Colonic mucosa (tissue), 4 donors: Measurements from ENCODE around the gene EYS. TPM values are rescaled to one million over a fixed set of nuclear protein-coding genes. Genes with fewer than 3 reads are reported as not detected.

ENCODE experiments used
- DNase-seq: peaks from one replicate; pipeline ENCODE4 v3.0.0-alpha.2; 2020
- H3K27ac ChIP-seq: fragments of 200-600 bp; one replicate; pipeline ENCODE4 v1.8.0; 2021
- H3K27me3 ChIP-seq: fragments of 200-600 bp; one replicate; pipeline ENCODE4 v1.8.0; 2021
- H3K36me3 ChIP-seq: fragments of 200-600 bp; one replicate; pipeline ENCODE4 v1.8.0; 2021
- H3K4me1 ChIP-seq: fragments of 200-600 bp; one replicate; pipeline ENCODE4 v1.8.0; 2021; ENCODE audit warnings: mild to moderate bottlenecking
- H3K4me3 ChIP-seq: fragments of 200-600 bp; one replicate; pipeline ENCODE4 v1.8.0; 2021
- H3K9ac ChIP-seq, 2 donors: one replicate each; pipeline ENCODE4 v1.7.0; 2013; ENCODE audit warnings: control low read depth in 2 of 2, low read depth in 2 of 2, low read length in 2 of 2
- H3K9me3 ChIP-seq: fragments of 200-600 bp; one replicate; pipeline ENCODE4 v1.8.0; 2021
- intact Hi-C: fragments of 100-400 bp; cut with DNase I; formaldehyde crosslinking; loops from one replicate; pipeline ENCODE4 v1.14.1; 2022
- total RNA-seq, 2 donors: library from RNA; stranded (reverse); fragmentation: NEBNext Ultra II Directional in 1 of 2; extraction: Animal tissue kit (Norgen Biotek cat#: 25700) in 1 of 2; gene quantifications; one replicate each; pipeline ENCODE4 v1.2.1, GENCODE V29; 2021
- TF ChIP-seq, protein P1 (sequence below): fragments of 200-600 bp; IDR thresholded peaks from one replicate; pipeline ENCODE4 v1.8.0; 2022; ENCODE audit warnings: antibody characterized with exemption, mild to moderate bottlenecking
- donor health status: healthy.
- donor health status: DM: no; HTN: no; CAD: no.
- donor health status: DM: no; HTN: no; CAD: no.

The EYS gene
- total RNA-seq, 2 donors from 2014 or later, result 0.64 to 0.82 TPM

DNA sequence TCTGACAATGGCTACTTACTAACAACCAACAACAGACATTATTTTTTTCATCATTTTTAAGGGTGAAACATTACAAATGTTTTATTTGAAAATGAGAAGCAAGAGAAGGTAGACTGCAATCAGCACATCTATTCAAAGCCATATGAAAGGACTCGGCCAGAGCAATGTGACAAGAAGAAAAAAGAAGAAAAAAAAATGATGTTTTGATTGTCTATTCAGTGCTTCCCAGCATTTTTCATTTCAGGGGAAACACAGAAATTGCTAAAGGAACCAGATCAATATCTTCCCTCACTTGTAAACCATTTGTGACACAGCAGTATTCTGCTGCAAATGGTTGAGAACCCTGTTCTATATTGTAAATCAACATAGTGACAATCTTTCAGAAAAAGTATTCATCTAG is 270.7 kb downstream of the EYS start:
- TF ChIP-seq, protein P1, sequence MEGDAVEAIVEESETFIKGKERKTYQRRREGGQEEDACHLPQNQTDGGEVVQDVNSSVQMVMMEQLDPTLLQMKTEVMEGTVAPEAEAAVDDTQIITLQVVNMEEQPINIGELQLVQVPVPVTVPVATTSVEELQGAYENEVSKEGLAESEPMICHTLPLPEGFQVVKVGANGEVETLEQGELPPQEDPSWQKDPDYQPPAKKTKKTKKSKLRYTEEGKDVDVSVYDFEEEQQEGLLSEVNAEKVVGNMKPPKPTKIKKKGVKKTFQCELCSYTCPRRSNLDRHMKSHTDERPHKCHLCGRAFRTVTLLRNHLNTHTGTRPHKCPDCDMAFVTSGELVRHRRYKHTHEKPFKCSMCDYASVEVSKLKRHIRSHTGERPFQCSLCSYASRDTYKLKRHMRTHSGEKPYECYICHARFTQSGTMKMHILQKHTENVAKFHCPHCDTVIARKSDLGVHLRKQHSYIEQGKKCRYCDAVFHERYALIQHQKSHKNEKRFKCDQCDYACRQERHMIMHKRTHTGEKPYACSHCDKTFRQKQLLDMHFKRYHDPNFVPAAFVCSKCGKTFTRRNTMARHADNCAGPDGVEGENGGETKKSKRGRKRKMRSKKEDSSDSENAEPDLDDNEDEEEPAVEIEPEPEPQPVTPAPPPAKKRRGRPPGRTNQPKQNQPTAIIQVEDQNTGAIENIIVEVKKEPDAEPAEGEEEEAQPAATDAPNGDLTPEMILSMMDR, result no peak
- no peak for DNase-seq
- Histone ChIP-seq H3K36me3 (no peaks in the 10 kb centered on the region), H3K4me3 (no peak overlapping the region), H3K9ac (no peak overlapping the region), H3K27ac (no peak overlapping the region), H3K27me3 (no peaks in the 10 kb centered on the region), H3K4me1 (no peaks in the 10 kb centered on the region), H3K9me3 (no peaks in the 10 kb centered on the region)
- intact Hi-C loops, result no loop called here

DNA sequence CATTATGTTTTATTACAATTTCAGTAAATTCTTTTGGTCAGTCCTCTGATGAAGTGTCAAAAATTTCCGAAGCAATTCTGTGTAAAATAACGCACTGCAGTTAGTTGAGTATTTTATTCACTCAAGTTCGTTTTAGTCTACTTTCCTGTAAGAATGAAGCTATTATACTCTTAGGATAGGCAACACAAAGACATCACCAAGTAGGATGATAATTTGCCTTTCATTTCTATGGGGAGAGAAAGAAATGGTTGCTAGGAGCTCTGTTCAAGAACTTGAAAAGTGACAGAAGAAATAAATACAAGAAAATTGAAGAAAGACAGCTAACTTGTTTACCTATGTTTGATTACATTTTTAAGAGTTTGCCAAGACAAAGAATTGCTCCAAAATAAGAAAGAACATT is 290.4 kb downstream of the EYS start:
- no peak for DNase-seq
- Histone ChIP-seq H3K9ac (no peak overlapping the region), H3K4me3 (no peak overlapping the region), H3K4me1 (no peaks in the 10 kb centered on the region), H3K27ac (no peak overlapping the region), H3K27me3 (no peaks in the 10 kb centered on the region), H3K36me3 (no peaks in the 10 kb centered on the region), H3K9me3 (no peaks in the 10 kb centered on the region)
- intact Hi-C loops, result no loop called here
- TF ChIP-seq, protein P1, result no peak

GRCh38 chr6:65410309-65410708 is 296.7 kb downstream of the EYS start:
- TF ChIP-seq, protein P1, result no peak
- no peaks in the 10 kb centered on the region for H3K36me3 ChIP-seq
- H3K27ac ChIP-seq, result no peak overlapping the region
- no peak overlapping the region for H3K9ac ChIP-seq
- intact Hi-C loops, result no loop called here
- no peak for DNase-seq
- no peaks in the 10 kb centered on the region for H3K9me3 ChIP-seq
- no peaks in the 10 kb centered on the region for H3K27me3 ChIP-seq
- no peaks in the 10 kb centered on the region for H3K4me1 ChIP-seq
- no peak overlapping the region for H3K4me3 ChIP-seq

DNA sequence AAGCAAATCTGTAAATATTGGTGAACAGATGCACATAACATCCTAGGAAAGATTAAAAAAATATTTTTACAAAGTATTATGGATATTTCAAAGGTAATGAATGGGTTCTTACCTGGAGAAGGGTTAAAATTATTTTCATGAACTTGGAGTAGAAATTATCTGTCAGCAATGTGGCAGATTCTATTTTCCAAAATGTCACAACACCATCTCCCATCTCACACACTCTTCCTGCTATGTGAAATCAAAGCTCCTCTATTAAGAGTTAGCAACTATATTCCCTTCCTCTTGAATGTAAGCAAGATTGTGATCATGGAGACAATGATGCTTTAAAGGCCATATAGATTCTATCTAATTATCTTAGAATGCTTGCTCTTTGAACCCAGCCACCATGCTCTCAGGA is 304.5 kb downstream of the EYS start:
- Histone ChIP-seq H3K36me3 (no peaks in the 10 kb centered on the region), H3K9ac (no peak overlapping the region), H3K9me3 (no peaks in the 10 kb centered on the region), H3K4me1 (no peaks in the 10 kb centered on the region), H3K27ac (no peak overlapping the region), H3K4me3 (no peak overlapping the region), H3K27me3 (no peaks in the 10 kb centered on the region)
- DNase-seq, result no peak
- intact Hi-C loops, result no loop called here
- TF ChIP-seq, protein P1, result no peak

DNA sequence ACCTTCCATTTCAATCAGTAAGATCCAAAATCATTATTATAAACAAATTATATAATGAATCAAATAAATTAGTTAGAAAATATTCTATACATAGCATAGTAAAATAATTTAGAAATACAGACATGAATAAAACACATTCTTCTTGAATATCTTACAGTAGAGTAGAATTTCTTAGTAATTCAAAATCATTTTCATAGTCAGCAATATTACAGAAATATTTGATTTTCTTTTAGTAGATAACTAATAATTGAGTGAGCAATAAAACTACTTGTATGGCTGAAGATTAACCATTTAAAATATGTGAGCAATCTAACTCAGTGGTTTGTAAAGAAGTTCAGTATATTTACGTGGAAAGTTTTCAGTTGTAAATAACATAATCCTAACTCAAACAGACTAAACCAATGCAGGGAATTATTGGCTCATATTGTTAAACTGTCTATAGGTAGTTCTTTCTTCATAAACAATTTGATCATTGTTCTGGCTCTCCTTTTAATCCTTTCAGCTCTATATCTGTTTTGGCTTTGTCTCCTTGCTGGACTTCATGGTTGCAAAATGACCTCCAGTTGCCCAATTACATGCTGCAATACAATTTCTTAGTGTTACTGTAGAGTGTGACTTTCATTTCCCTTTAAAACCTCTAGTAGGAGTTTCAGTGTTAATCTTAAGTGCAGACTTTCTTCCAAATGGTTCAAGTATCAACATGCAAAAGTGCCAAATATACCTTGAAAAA is 307.5 kb downstream of the EYS start:
- H3K9ac ChIP-seq, result no peak overlapping the region
- TF ChIP-seq, protein P1, result no peak
- H3K27me3 ChIP-seq, result no peaks in the 10 kb centered on the region
- H3K9me3 ChIP-seq, result no peaks in the 10 kb centered on the region
- no peaks in the 10 kb centered on the region for H3K4me1 ChIP-seq
- DNase-seq, result no peak
- intact Hi-C loops, result no loop called here
- H3K27ac ChIP-seq, result no peak overlapping the region
- H3K4me3 ChIP-seq, result no peak overlapping the region
- no peaks in the 10 kb centered on the region for H3K36me3 ChIP-seq
